Ishikawa (cell line): Measurements from ENCODE around the gene PCDH9.

ENCODE experiments used
- CEBPB ChIP-seq: IDR thresholded peaks from 2 replicates; pipeline ENCODE4 v1.6.1; 2012
- CREB1 ChIP-seq: IDR thresholded peaks from 2 replicates; pipeline ENCODE4 v1.6.1; 2012; ENCODE audit warnings: low read depth
- EGR1 ChIP-seq: IDR thresholded peaks from 2 replicates; pipeline ENCODE4 v1.6.1; 2012
- EP300 ChIP-seq: IDR thresholded peaks from 2 replicates; pipeline ENCODE4 v1.6.1; 2012; ENCODE audit warnings: borderline replicate concordance
- FOXM1 ChIP-seq: IDR thresholded peaks from 2 replicates; pipeline ENCODE4 v1.6.1; 2012; ENCODE audit warnings: low read depth, borderline replicate concordance
- MAX ChIP-seq: IDR thresholded peaks from 2 replicates; pipeline ENCODE4 v1.6.1; 2012
- NFIC ChIP-seq: IDR thresholded peaks from 2 replicates; pipeline ENCODE4 v1.6.1; 2012
- RAD21 ChIP-seq: IDR thresholded peaks from 2 replicates; pipeline ENCODE4 v1.6.1; 2012; ENCODE audit warnings: low read depth
- TAF1 ChIP-seq: IDR thresholded peaks from 2 replicates; pipeline ENCODE4 v1.6.1; 2012; ENCODE audit warnings: low read depth, mild to moderate bottlenecking
- TCF12 ChIP-seq: IDR thresholded peaks from 2 replicates; pipeline ENCODE4 v1.6.1; 2012; ENCODE audit warnings: low read depth
- TEAD4 ChIP-seq: IDR thresholded peaks from 2 replicates; pipeline ENCODE4 v1.6.1; 2012
- YY1 ChIP-seq: IDR thresholded peaks from 2 replicates; pipeline ENCODE4 v1.6.1; 2012; ENCODE audit warnings: low read depth
- ZBTB7A ChIP-seq: IDR thresholded peaks from 2 replicates; pipeline ENCODE4 v1.6.1; 2012; ENCODE audit warnings: low read depth
- TF ChIP-seq, protein P1 (sequence below): IDR thresholded peaks from 2 replicates; pipeline ENCODE4 v1.6.1; 2012
- TF ChIP-seq, protein P2 (sequence below): IDR thresholded peaks from 2 replicates; pipeline ENCODE4 v1.6.1; 2012; ENCODE audit warnings: low read depth, mild to moderate bottlenecking

PCDH9 gene

GRCh38 chr13:66345971-66346370, 884.2 kb downstream of the PCDH9 start:
- TF ChIP-seq NFIC (no peak), FOXM1 (no peak), CEBPB (no peak), RAD21 (no peak), EGR1 (no peak), YY1 (no peak), TCF12 (no peak), EP300 (no peak), MAX (no peak)
- TF ChIP-seq, protein P1, sequence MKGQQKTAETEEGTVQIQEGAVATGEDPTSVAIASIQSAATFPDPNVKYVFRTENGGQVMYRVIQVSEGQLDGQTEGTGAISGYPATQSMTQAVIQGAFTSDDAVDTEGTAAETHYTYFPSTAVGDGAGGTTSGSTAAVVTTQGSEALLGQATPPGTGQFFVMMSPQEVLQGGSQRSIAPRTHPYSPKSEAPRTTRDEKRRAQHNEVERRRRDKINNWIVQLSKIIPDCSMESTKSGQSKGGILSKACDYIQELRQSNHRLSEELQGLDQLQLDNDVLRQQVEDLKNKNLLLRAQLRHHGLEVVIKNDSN: no peak

GRCh38 chr13:66345518-66345810, 884.7 kb downstream of the PCDH9 start:
- TF ChIP-seq RAD21 (no peak), EGR1 (no peak), TCF12 (no peak)

DNA sequence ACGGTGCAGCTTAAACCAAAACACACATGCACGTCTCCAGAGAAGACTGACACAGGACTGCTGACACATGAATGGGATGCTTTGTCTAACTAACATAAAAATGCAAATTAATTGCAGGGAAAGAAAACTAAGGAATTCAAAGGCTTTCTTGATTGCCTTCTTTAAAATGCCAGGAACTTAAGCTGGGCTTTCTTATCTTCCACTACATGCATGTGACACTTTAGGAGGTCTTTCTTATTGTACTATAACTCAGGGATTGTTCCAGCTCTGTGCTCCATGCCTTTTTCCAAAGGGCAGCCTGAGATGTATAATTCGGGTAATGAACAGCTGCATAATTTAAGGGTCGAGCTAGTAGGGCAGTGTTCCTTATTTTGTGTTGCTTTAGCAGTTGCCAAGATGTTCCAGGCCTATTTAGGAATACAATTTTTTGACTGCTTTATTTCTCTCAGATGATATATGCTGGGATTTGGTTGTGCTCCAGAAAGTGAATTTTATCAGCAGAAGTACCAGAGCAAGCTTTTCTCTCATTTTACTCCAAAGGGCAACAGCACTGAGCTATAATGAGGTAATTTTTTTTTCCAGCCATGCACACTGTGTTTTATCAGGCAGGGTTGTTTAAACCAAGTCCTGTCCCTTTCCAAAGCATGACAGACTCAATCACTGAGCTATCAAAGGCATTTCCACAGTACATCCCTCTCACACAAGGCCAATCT, 885.2 kb downstream of the PCDH9 start:
- TF ChIP-seq EP300 (no peak), MAX (no peak), YY1 (no peak), EGR1 (no peak), NFIC (no peak), TEAD4 (no peak), FOXM1 (no peak), RAD21 (no peak)
- TF ChIP-seq, protein P1: no peak
- TF ChIP-seq, protein P2, sequence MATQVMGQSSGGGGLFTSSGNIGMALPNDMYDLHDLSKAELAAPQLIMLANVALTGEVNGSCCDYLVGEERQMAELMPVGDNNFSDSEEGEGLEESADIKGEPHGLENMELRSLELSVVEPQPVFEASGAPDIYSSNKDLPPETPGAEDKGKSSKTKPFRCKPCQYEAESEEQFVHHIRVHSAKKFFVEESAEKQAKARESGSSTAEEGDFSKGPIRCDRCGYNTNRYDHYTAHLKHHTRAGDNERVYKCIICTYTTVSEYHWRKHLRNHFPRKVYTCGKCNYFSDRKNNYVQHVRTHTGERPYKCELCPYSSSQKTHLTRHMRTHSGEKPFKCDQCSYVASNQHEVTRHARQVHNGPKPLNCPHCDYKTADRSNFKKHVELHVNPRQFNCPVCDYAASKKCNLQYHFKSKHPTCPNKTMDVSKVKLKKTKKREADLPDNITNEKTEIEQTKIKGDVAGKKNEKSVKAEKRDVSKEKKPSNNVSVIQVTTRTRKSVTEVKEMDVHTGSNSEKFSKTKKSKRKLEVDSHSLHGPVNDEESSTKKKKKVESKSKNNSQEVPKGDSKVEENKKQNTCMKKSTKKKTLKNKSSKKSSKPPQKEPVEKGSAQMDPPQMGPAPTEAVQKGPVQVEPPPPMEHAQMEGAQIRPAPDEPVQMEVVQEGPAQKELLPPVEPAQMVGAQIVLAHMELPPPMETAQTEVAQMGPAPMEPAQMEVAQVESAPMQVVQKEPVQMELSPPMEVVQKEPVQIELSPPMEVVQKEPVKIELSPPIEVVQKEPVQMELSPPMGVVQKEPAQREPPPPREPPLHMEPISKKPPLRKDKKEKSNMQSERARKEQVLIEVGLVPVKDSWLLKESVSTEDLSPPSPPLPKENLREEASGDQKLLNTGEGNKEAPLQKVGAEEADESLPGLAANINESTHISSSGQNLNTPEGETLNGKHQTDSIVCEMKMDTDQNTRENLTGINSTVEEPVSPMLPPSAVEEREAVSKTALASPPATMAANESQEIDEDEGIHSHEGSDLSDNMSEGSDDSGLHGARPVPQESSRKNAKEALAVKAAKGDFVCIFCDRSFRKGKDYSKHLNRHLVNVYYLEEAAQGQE: no peak

GRCh38 chr13:66343224-66343828, 886.8 kb downstream of the PCDH9 start:
- TF ChIP-seq CEBPB (no peak), ZBTB7A (no peak), RAD21 (no peak), MAX (no peak), TEAD4 (no peak), CREB1 (no peak), TAF1 (no peak), NFIC (no peak), FOXM1 (no peak), EGR1 (no peak), YY1 (no peak), EP300 (no peak), TCF12 (no peak)
- TF ChIP-seq, protein P1: no peak
- TF ChIP-seq, protein P2: no peak

GRCh38 chr13:66341635-66342377, 888.3 kb downstream of the PCDH9 start:
- TF ChIP-seq TEAD4: no peak
- no peak for TF ChIP-seq ZBTB7A
- TF ChIP-seq FOXM1: no peak
- TF ChIP-seq RAD21: no peak
- no peak for TF ChIP-seq CREB1
- no peak for TF ChIP-seq EP300
- TF ChIP-seq EGR1: no peak
- TF ChIP-seq, protein P1: no peak
- TF ChIP-seq YY1: no peak
- TF ChIP-seq CEBPB: no peak
- TF ChIP-seq MAX: no peak
- no peak for TF ChIP-seq TCF12
- no peak for TF ChIP-seq NFIC
- TF ChIP-seq TAF1: no peak
- TF ChIP-seq, protein P2: no peak
